Measurements from ENCODE around the gene AAMP. TPM values are rescaled to one million over a fixed set of nuclear protein-coding genes. Genes with fewer than 3 reads are reported as not detected.

The AAMP gene
- total and polyA plus RNA-seq, 12 donors, result 33.4 to 116 (median 57.5) TPM

- peaks cover 0 to 60% (median 6%) of the 10 kb centered on the region in 9 donors for H3K36me3 ChIP-seq
- DNase-seq (no peak), ATAC-seq (no peak)
- H3K27me3 ChIP-seq, result no peaks in the 10 kb centered on the region
- H3K27ac ChIP-seq, result peak overlapping the region in 4 of 10 donors; percentile 13 to 99 (median 96)
- no peaks in the 10 kb centered on the region for H3K9me3 ChIP-seq
- intact Hi-C loops (cut with DNase I), result loop anchor here in 7 of 10 donors (5.0 kb wide), 3 partner anchors 37 to 47 kb away; partner anchors contain the start of gene GPBAR1 (in 1 of the 7)
- peaks cover 11 to 77% (median 69%) of the 10 kb centered on the region in 9 donors for H3K4me1 ChIP-seq
- TF ChIP-seq CTCF (IDR thresholded peaks at IDR 0.05), result no peak
- peak overlapping the region in 6 of 10 donors; percentile 3 to 97 (median 96) for H3K4me3 ChIP-seq
- WGBS, 2 donors, result 51 to 60% methylated on average over 2 of the region's 2 CpGs
Measured at GRCh38 chr2:218219934-218220333, 50.0 kb downstream of the AAMP start.

- H3K9me3 ChIP-seq, result no peaks in the 10 kb centered on the region
- H3K36me3 ChIP-seq, result peaks cover 0 to 46% (median 0%) of the 10 kb centered on the region in 9 donors
- DNase-seq (no peak), ATAC-seq (no peak)
- peaks cover 11 to 70% (median 61%) of the 10 kb centered on the region in 9 donors for H3K4me1 ChIP-seq
- peak overlapping the region; percentile 78 to 97 (median 94) for H3K4me3 ChIP-seq
- no peak for TF ChIP-seq CTCF (IDR thresholded peaks at IDR 0.05)
- intact Hi-C loops (cut with DNase I), result loop anchor here in 6 of 10 donors (5.0 kb wide), 3 partner anchors 39 to 49 kb away; partner anchors contain the start of gene GPBAR1 (in 1 of the 6)
- WGBS, 2 donors, result 12 to 21% methylated on average over 4 of the region's 4 CpGs
- H3K27me3 ChIP-seq, result no peaks in the 10 kb centered on the region
- peak overlapping the region in 9 of 10 donors; percentile 93 to 99 (median 94) for H3K27ac ChIP-seq
Measured at GRCh38 chr2:218218268-218219185, 51.4 kb downstream of the AAMP start.

- Histone ChIP-seq H3K27ac (peak overlapping the region; percentile 58 to 99 (median 94)), H3K27me3 (no peaks in the 10 kb centered on the region), H3K9me3 (no peaks in the 10 kb centered on the region), H3K36me3 (peaks cover 0 to 37% (median 0%) of the 10 kb centered on the region in 9 donors), H3K4me3 (peak overlapping the region; percentile 78 to 97 (median 94)), H3K4me1 (peaks cover 11 to 61% (median 52%) of the 10 kb centered on the region in 9 donors)
- DNase-seq (peak; percentile 58 to 61), ATAC-seq (peak; percentile 39 to 78 (median 64))
- no peak for TF ChIP-seq CTCF (IDR thresholded peaks at IDR 0.05)
- intact Hi-C loops (cut with DNase I), result loop anchor here in 7 of 10 donors (2.0 to 5.0 kb wide), 6 partner anchors 31 to 75 kb away; partner anchors contain the start of genes AAMP (in 2 of the 7), PNKD (in 2 of the 7), GPBAR1 (in 1 of the 7) and TMBIM1 (in 1 of the 7)
- WGBS, 2 donors, result 1% methylated on average over 46 to 47 of the region's 47 CpGs
Measured at GRCh38 chr2:218217360-218218267, 52.3 kb downstream of the AAMP start.

Data from heart right ventricle (tissue), 16 donors.